ENCODE measurements around the gene GARIN5A. TPM values are rescaled to one million over a fixed set of nuclear protein-coding genes. Genes with fewer than 3 reads are reported as not detected.

Gene GARIN5A
- total RNA-seq, 1 donor from 2014 or later = 2.0 TPM

DNA sequence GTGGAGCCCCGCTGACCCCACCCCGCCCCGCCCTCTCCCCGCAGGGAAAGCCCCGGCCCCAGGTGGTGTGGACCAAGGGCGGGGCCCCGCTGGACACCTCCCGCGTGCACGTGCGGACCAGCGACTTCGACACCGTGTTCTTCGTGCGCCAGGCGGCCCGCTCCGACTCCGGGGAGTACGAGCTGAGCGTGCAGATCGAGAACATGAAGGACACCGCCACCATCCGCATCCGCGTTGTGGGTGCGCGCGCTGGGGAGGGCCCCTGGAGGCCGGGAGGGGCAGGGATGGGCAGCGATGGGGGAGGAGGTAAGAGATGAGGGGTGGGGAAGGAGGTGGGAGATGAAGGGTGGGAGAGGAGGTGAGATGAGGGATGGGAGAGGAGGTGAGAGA, 17.6 kb downstream of the GARIN5A start:
- H3K4me1 Mint-ChIP-seq (ENCODE audit: unreplicated experiment) = peaks cover 2% of the 10 kb centered on the region
- H3K27me3 Mint-ChIP-seq (ENCODE audit: unreplicated experiment) = peaks cover 2% of the 10 kb centered on the region
- no peak overlapping the region for H3K4me3 Mint-ChIP-seq (ENCODE audit: unreplicated experiment)
- H3K36me3 Mint-ChIP-seq (ENCODE audit: unreplicated experiment) = no peaks in the 10 kb centered on the region
- H3K27ac Mint-ChIP-seq (ENCODE audit: unreplicated experiment) = no peak overlapping the region
- DNase-seq (ENCODE audit: extremely low spot score, unreplicated experiment) = no peak
- TF ChIP-seq, protein P1, sequence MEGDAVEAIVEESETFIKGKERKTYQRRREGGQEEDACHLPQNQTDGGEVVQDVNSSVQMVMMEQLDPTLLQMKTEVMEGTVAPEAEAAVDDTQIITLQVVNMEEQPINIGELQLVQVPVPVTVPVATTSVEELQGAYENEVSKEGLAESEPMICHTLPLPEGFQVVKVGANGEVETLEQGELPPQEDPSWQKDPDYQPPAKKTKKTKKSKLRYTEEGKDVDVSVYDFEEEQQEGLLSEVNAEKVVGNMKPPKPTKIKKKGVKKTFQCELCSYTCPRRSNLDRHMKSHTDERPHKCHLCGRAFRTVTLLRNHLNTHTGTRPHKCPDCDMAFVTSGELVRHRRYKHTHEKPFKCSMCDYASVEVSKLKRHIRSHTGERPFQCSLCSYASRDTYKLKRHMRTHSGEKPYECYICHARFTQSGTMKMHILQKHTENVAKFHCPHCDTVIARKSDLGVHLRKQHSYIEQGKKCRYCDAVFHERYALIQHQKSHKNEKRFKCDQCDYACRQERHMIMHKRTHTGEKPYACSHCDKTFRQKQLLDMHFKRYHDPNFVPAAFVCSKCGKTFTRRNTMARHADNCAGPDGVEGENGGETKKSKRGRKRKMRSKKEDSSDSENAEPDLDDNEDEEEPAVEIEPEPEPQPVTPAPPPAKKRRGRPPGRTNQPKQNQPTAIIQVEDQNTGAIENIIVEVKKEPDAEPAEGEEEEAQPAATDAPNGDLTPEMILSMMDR (IDR thresholded peaks at IDR 0.05) = no peak
- H3K9me3 Mint-ChIP-seq (ENCODE audit: unreplicated experiment) = no peaks in the 10 kb centered on the region

DNA sequence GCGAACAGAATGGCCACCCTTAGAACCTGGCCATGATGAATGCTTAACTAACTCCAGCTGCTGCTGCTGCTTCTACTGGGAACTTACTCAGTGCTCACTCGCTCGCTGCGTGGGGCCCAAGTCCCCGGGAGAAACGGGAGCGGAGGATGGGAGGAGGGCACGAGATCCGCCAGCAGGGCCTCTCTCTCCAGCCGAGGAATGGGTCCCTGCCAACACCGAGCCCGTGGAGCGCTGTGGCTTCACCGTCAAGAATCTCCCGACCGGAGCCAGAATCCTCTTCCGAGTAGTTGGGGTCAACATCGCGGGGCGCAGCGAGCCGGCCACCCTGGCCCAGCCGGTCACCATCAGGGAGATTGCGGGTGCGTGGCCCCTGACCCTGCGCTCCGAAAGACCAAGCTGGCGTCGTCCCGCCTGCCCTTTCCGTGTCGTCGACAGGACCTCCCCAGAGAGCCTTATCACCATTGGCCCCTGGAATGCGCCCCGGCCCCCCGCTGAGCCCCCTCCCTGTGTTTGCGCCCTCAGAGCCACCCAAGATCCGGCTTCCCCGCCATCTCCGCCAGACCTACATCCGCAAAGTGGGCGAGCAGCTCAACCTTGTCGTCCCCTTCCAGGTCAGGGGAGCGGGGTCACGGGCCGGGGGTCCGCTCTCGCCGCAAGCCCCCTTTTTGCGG, 18.1 kb downstream of the GARIN5A start:
- no peak overlapping the region for H3K4me3 Mint-ChIP-seq (ENCODE audit: unreplicated experiment)
- H3K27me3 Mint-ChIP-seq (ENCODE audit: unreplicated experiment) = peaks cover 2% of the 10 kb centered on the region
- TF ChIP-seq, protein P1 (IDR thresholded peaks at IDR 0.05) = no peak
- DNase-seq (ENCODE audit: extremely low spot score, unreplicated experiment) = no peak
- H3K9me3 Mint-ChIP-seq (ENCODE audit: unreplicated experiment) = no peaks in the 10 kb centered on the region
- H3K4me1 Mint-ChIP-seq (ENCODE audit: unreplicated experiment) = peaks cover 2% of the 10 kb centered on the region
- no peaks in the 10 kb centered on the region for H3K36me3 Mint-ChIP-seq (ENCODE audit: unreplicated experiment)
- no peak overlapping the region for H3K27ac Mint-ChIP-seq (ENCODE audit: unreplicated experiment)

DNA sequence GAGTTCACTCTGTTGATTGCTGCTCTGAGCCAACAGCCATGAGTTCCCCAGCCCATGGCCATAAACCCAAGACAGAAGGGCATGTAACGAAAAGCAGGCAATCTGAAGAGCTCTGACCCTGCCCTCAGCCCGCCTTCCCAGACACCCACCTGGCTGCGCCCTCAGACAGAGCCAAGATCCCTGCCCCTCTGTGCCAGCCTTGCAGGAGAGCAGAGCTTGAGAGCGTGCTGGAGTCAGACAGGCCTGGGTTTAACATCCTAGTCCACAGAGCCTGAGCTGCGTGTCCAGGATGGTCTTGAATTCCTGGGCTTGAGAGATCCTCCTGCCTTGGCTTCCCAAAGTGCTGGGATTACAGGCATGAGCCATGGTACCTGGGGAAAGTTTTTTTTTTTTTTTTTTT, 19.3 kb downstream of the GARIN5A start:
- TF ChIP-seq, protein P1 (IDR thresholded peaks at IDR 0.05) = no peak
- H3K27ac Mint-ChIP-seq (ENCODE audit: unreplicated experiment) = no peak overlapping the region
- peaks cover 2% of the 10 kb centered on the region for H3K4me1 Mint-ChIP-seq (ENCODE audit: unreplicated experiment)
- no peaks in the 10 kb centered on the region for H3K36me3 Mint-ChIP-seq (ENCODE audit: unreplicated experiment)
- H3K9me3 Mint-ChIP-seq (ENCODE audit: unreplicated experiment) = no peaks in the 10 kb centered on the region
- peaks cover 2% of the 10 kb centered on the region for H3K27me3 Mint-ChIP-seq (ENCODE audit: unreplicated experiment)
- H3K4me3 Mint-ChIP-seq (ENCODE audit: unreplicated experiment) = no peak overlapping the region
- no peak for DNase-seq (ENCODE audit: extremely low spot score, unreplicated experiment)

DNA sequence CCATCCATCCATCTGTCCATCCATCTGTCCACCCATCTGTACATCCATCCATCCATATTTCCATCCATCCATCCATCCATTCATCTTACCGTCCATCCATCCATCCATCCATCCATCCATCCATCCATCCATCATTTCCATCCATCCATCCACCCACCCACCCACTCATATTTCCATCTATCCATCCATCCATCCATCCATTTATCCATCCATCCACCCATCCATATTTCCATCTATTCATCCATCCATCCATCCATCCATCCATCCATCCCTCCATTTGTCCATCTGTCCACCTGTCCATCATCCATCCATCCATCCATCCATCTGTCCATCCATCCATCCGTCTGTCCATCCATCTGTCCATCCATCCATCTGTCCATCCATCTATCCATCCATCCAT, 20.7 kb downstream of the GARIN5A start:
- Mint-ChIP-seq H3K9me3 (ENCODE audit: unreplicated experiment) (no peaks in the 10 kb centered on the region), H3K36me3 (ENCODE audit: unreplicated experiment) (no peaks in the 10 kb centered on the region), H3K4me3 (ENCODE audit: unreplicated experiment) (no peak overlapping the region), H3K27me3 (ENCODE audit: unreplicated experiment) (peaks cover 2% of the 10 kb centered on the region), H3K27ac (ENCODE audit: unreplicated experiment) (no peak overlapping the region), H3K4me1 (ENCODE audit: unreplicated experiment) (no peaks in the 10 kb centered on the region)
- TF ChIP-seq, protein P1 (IDR thresholded peaks at IDR 0.05) = no peak
- no peak for DNase-seq (ENCODE audit: extremely low spot score, unreplicated experiment)

DNA sequence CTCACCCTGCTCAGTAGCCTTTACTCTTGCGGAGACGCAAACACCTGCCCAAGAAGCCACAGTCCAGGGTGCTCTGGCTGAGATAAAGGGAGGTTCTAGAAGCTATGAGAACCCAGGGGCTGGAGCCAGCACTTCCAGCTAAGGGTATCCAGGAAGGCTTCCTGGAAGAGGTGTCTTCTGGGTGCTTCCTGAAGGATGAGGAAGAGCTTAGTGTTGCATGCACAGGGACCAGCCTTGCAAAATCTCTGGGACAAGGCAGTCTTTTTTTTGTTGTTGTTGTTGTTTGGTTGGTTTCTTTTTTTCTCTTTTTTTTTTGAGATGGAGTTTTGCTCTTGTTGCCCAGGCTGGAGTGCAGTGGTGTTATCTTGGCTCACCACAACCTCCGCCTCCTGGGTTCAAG, 23.4 kb downstream of the GARIN5A start:
- H3K27ac Mint-ChIP-seq (ENCODE audit: unreplicated experiment) = no peak overlapping the region
- no peaks in the 10 kb centered on the region for H3K9me3 Mint-ChIP-seq (ENCODE audit: unreplicated experiment)
- H3K36me3 Mint-ChIP-seq (ENCODE audit: unreplicated experiment) = no peaks in the 10 kb centered on the region
- no peak for DNase-seq (ENCODE audit: extremely low spot score, unreplicated experiment)
- H3K4me3 Mint-ChIP-seq (ENCODE audit: unreplicated experiment) = no peak overlapping the region
- TF ChIP-seq, protein P1 (IDR thresholded peaks at IDR 0.05) = no peak
- H3K4me1 Mint-ChIP-seq (ENCODE audit: unreplicated experiment) = no peaks in the 10 kb centered on the region
- H3K27me3 Mint-ChIP-seq (ENCODE audit: unreplicated experiment) = peaks cover 2% of the 10 kb centered on the region

All from osteocyte (in vitro differentiated cells).